NCI-H1048 (cell line): ENCODE results near the gene CCDC112.

Experiments used
- DNase-seq: peaks from one replicate; lab custom pipeline; 2025; lab: John Stamatoyannopoulos, UW

The CCDC112 gene

GRCh38 chr5:115296124-115297022 is at the start of gene CCDC112:
TSS of gene CCDC112 (minus strand) at chr5:115296654. CDS start at chr5:115296543, 111 bp downstream.
- DNase-seq = peak; percentile 59

- DNase-seq = no peak
Measured at GRCh38 chr5:115345344-115345743, 48.9 kb upstream of the CCDC112 start.

GRCh38 chr5:115343855-115344254 is 47.4 kb upstream of the CCDC112 start:
- DNase-seq = no peak

- DNase-seq = no peak
Measured at GRCh38 chr5:115342590-115343377, 46.3 kb upstream of the CCDC112 start.

- DNase-seq = no peak
Measured at GRCh38 chr5:115341745-115342144, 45.3 kb upstream of the CCDC112 start.

- no peak for DNase-seq
Measured at GRCh38 chr5:115338851-115339250, 42.4 kb upstream of the CCDC112 start.

GRCh38 chr5:115337882-115338281 is 41.4 kb upstream of the CCDC112 start:
- DNase-seq = no peak

GRCh38 chr5:115336964-115337363 is 40.5 kb upstream of the CCDC112 start:
- no peak for DNase-seq

GRCh38 chr5:115336201-115336720 is 39.8 kb upstream of the CCDC112 start:
- DNase-seq = no peak

- no peak for DNase-seq
Measured at GRCh38 chr5:115335301-115335700, 38.8 kb upstream of the CCDC112 start.

GRCh38 chr5:115333164-115333563 is 36.7 kb upstream of the CCDC112 start:
- no peak for DNase-seq

- DNase-seq = no peak
Measured at GRCh38 chr5:115330830-115331229, 34.4 kb upstream of the CCDC112 start.

- no peak for DNase-seq
Measured at GRCh38 chr5:115329475-115329874, 33.0 kb upstream of the CCDC112 start.

- peak; percentile 63 for DNase-seq
Measured at GRCh38 chr5:115328617-115329274, 32.3 kb upstream of the CCDC112 start.

GRCh38 chr5:115325296-115325959 is 29.0 kb upstream of the CCDC112 start:
- no peak for DNase-seq

GRCh38 chr5:115324021-115324420 is 27.6 kb upstream of the CCDC112 start:
- DNase-seq = no peak

- no peak for DNase-seq
Measured at GRCh38 chr5:115322729-115323128, 26.3 kb upstream of the CCDC112 start.

- DNase-seq = no peak
Measured at GRCh38 chr5:115321309-115321708, 24.9 kb upstream of the CCDC112 start.

- no peak for DNase-seq
Measured at GRCh38 chr5:115320515-115320914, 24.1 kb upstream of the CCDC112 start.

GRCh38 chr5:115320006-115320405 is 23.6 kb upstream of the CCDC112 start:
- DNase-seq = no peak

- no peak for DNase-seq
Measured at GRCh38 chr5:115319007-115319406, 22.6 kb upstream of the CCDC112 start.

GRCh38 chr5:115317736-115318135 is 21.3 kb upstream of the CCDC112 start:
- no peak for DNase-seq
